Liver (tissue), 3 donors: Measurements from ENCODE around the gene SEZ6.

ENCODE experiments used
- CTCF ChIP-seq: fragments of 150-350 bp; IDR thresholded peaks from 2 replicates; pipeline ENCODE4 v1.5.1; 2017; ENCODE audit warnings: improper control_type of control experiment, low read depth, low read length; ENCODE audit not compliant: missing input control
- REST ChIP-seq: IDR thresholded peaks from 2 replicates; pipeline ENCODE4 v1.6.1; 2016; ENCODE audit warnings: antibody characterized with exemption, mild to moderate bottlenecking
- SP1 ChIP-seq: IDR thresholded peaks from 2 replicates; pipeline ENCODE4 v1.6.1; 2018; ENCODE audit warnings: antibody characterized with exemption, mild to moderate bottlenecking
- donor health status: healthy.
- donor health status: healthy.

- no peak for TF ChIP-seq CTCF
- TF ChIP-seq REST: no peak
- no peak for TF ChIP-seq SP1
These were observed 2.5 kb downstream of the SEZ6 start for GRCh38 chr17:29003289-29003688.
